CD4-positive, alpha-beta memory T cell (primary cell): ENCODE data around the gene TRPT1. TPM values are rescaled to one million over a fixed set of nuclear protein-coding genes. Genes with fewer than 3 reads are reported as not detected.
A peak's percentile ranks its signal among the peaks of the same experiment; 100 is the strongest.

ENCODE experiments used
- CTCF ChIA-PET: fragments of 350-600 bp; sonication (Branson Sonifier 250); formaldehyde crosslinking; loops from one replicate; lab custom pipeline; 2021; ENCODE audit warnings: inconsistent platforms; ENCODE audit not compliant: partially characterized antibody; lab: Charles Lee
- POLR2A ChIA-PET: fragments of 350-600 bp; sonication (Branson Sonifier 250); formaldehyde crosslinking; loops from one replicate; lab custom pipeline; 2021; ENCODE audit not compliant: partially characterized antibody; lab: Charles Lee
- DNase-seq, 5 donors: peaks; one replicate each; pipeline versions ENCODE4 v3.0.0 to v3.0.0-alpha.2; 2020 to 2022; ENCODE audit warnings: mixed read lengths in 1 of 5
- H3K27ac ChIP-seq: one replicate; pipeline ENCODE4 v1.7.0; 2013; ENCODE audit warnings: low read depth, low read length
- H3K27me3 ChIP-seq: 2 replicates; pipeline ENCODE4 v1.7.0; 2013; ENCODE audit warnings: mild to moderate bottlenecking, low read length, moderate library complexity; ENCODE audit not compliant: insufficient read depth
- H3K36me3 ChIP-seq: 2 replicates; pipeline ENCODE4 v1.7.0; 2013; ENCODE audit warnings: mild to moderate bottlenecking, low read length, moderate library complexity; ENCODE audit not compliant: insufficient read depth
- H3K4me1 ChIP-seq: 2 replicates; pipeline ENCODE4 v1.7.0; 2013; ENCODE audit warnings: mild to moderate bottlenecking, low read length, moderate library complexity; ENCODE audit not compliant: insufficient read depth
- H3K4me3 ChIP-seq, 2 donors: one replicate each; pipeline ENCODE4 v1.7.0; 2013; ENCODE audit warnings: low read length in 2 of 2, mild to moderate bottlenecking in 1 of 2
- H3K9me3 ChIP-seq, 2 donors: one replicate each; pipeline ENCODE4 v1.7.0; 2013; ENCODE audit warnings: low read length in 2 of 2, control low read depth in 1 of 2; ENCODE audit not compliant: control insufficient read depth in 1 of 2
- H3K27ac Mint-ChIP-seq, 7 donors: one replicate each; pipeline ENCODE4 v1.8.0; 2020 to 2021; ENCODE audit warnings: mixed read lengths in 7 of 7, mild to moderate bottlenecking in 6 of 7, inconsistent platforms in 3 of 7, moderate library complexity in 3 of 7
- H3K27me3 Mint-ChIP-seq, 2 donors: one replicate each; pipeline ENCODE4 v1.8.0; 2020 to 2021; ENCODE audit warnings: mixed read lengths in 2 of 2
- H3K36me3 Mint-ChIP-seq, 2 donors: one replicate each; pipeline ENCODE4 v1.8.0; 2020 to 2021; ENCODE audit warnings: mixed read lengths in 2 of 2, inconsistent platforms in 1 of 2, mild to moderate bottlenecking in 1 of 2
- H3K4me1 Mint-ChIP-seq, 4 donors: one replicate each; pipeline ENCODE4 v1.8.0; 2020 to 2021; ENCODE audit warnings: mixed read lengths in 4 of 4, mild to moderate bottlenecking in 1 of 4
- H3K4me3 Mint-ChIP-seq, 8 donors: one replicate each; pipeline ENCODE4 v1.8.0; 2020 to 2021; ENCODE audit warnings: mixed read lengths in 8 of 8, mild to moderate bottlenecking in 7 of 8, moderate library complexity in 6 of 8, inconsistent platforms in 3 of 8
- H3K9me3 Mint-ChIP-seq, 8 donors: one replicate each; pipeline ENCODE4 v1.8.0; 2020 to 2021; ENCODE audit warnings: mixed read lengths in 8 of 8, mild to moderate bottlenecking in 5 of 8, inconsistent platforms in 3 of 8, moderate library complexity in 1 of 8
- intact Hi-C: fragments of 100-400 bp; cut with micrococcal nuclease; formaldehyde crosslinking; loops from one replicate; pipeline ENCODE4 v1.15.1; 2023
- polyA plus RNA-seq, 2 donors: library from polyadenylated mRNA; unstranded; fragments of 300-500 nt; fragmentation: Illumina TruSeq; gene quantifications; one replicate each; pipeline ENCODE4 v1.2.3, GENCODE V29; 2021
- total RNA-seq, 2 experiments: library from RNA; stranded (reverse); gene quantifications; one replicate each; pipeline ENCODE4 v1.2.3, GENCODE V29; 2021

TRPT1 gene
- total and polyA plus RNA-seq, 4 experiments from 2014 or later, result 31.1 to 42.1 (median 36.4) TPM

- Histone ChIP-seq H3K9me3 (no peaks in the 10 kb centered on the region), H3K27ac (no peak overlapping the region), H3K27me3 (no peaks in the 10 kb centered on the region), H3K36me3 (peaks cover 5% of the 10 kb centered on the region), H3K4me3 (no peak overlapping the region), H3K4me1 (peaks cover 6% of the 10 kb centered on the region)
- no peaks in the 10 kb centered on the region for H3K27me3 Mint-ChIP-seq
- peak overlapping the region in 1 of 8 donors; percentile 45 for H3K4me3 Mint-ChIP-seq
- intact Hi-C loops, result no loop called here
- no peak for DNase-seq
- H3K9me3 Mint-ChIP-seq, result no peaks in the 10 kb centered on the region
- H3K27ac Mint-ChIP-seq, result peak overlapping the region in 1 of 7 donors; percentile 60
- CTCF ChIA-PET, result interaction anchor here (0.6 to 3.6 kb wide), 6 partner anchors 9 to 627 kb away, joined by 3 to 16 read pairs (median 4); partner anchors contain the start of gene PLCB3
- peaks cover 6 to 10% of the 10 kb centered on the region in 2 donors for H3K36me3 Mint-ChIP-seq
- POLR2A ChIA-PET, result interaction anchor here (1.9 kb wide), 1 partner anchor 58 kb away, joined by 8 read pairs; the partner anchor contains the start of gene FERMT3
- peaks cover 2 to 14% (median 8%) of the 10 kb centered on the region in 4 donors for H3K4me1 Mint-ChIP-seq
These were observed 37.3 kb upstream of the TRPT1 start for GRCh38 chr11:64263021-64263946.

DNA sequence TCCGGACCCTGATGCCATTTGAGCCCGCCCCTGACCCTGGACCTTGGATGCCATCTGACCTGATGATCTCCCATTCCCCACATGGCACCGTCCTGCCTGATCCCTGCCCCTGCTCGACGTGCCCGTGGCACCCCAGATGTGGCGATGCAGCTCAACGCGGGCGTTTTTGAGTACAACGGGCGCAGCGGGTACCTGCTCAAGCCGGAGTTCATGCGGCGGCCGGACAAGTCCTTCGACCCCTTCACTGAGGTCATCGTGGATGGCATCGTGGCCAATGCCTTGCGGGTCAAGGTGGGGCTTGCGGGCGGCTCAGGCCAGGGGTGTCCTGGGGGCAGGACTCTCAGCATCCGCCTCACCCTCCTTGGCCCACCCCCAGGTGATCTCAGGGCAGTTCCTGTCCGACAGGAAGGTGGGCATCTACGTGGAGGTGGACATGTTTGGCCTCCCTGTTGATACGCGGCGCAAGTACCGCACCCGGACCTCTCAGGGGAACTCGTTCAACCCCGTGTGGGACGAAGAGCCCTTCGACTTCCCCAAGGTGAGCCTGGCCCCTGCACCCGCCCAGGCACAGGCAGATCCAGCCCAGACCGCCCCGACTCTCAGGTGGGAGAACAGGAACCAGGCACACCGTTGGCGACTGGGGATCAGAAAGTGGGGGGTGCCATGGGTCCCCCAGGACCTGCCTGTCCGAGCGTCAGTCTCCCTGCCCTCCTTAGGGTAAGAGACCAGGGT, 36.5 kb upstream of the TRPT1 start:
- Mint-ChIP-seq H3K27ac (no peak overlapping the region), H3K4me3 (no peak overlapping the region), H3K36me3 (peaks cover 10% of the 10 kb centered on the region in 2 donors), H3K27me3 (no peaks in the 10 kb centered on the region), H3K4me1 (peaks cover 1 to 8% (median 5%) of the 10 kb centered on the region in 4 donors), H3K9me3 (no peaks in the 10 kb centered on the region)
- CTCF ChIA-PET, result interaction anchor here (0.8 to 3.6 kb wide), 5 partner anchors 8 to 42 kb away, joined by 3 to 16 read pairs (median 4); partner anchors contain the start of gene PLCB3
- Histone ChIP-seq H3K4me1 (no peaks in the 10 kb centered on the region), H3K36me3 (peaks cover 5% of the 10 kb centered on the region), H3K4me3 (no peak overlapping the region), H3K27ac (no peak overlapping the region), H3K27me3 (no peaks in the 10 kb centered on the region), H3K9me3 (no peaks in the 10 kb centered on the region)
- intact Hi-C loops, result no loop called here
- no peak for DNase-seq
- POLR2A ChIA-PET, result no interaction called here

GRCh38 chr11:64261556-64262080, 35.6 kb upstream of the TRPT1 start:
- intact Hi-C loops, result no loop called here
- CTCF ChIA-PET, result interaction anchor here (1.6 to 1.9 kb wide), 2 partner anchors 10 to 43 kb away, joined by 4 to 5 read pairs; partner anchors contain the start of gene PLCB3
- POLR2A ChIA-PET, result interaction anchor here (1.6 kb wide), 1 partner anchor 8 kb away, joined by 7 read pairs; no protein-coding TSS in a partner anchor
- Mint-ChIP-seq H3K27ac (no peak overlapping the region), H3K27me3 (no peaks in the 10 kb centered on the region), H3K4me1 (peaks cover 1 to 8% (median 5%) of the 10 kb centered on the region in 4 donors), H3K4me3 (no peak overlapping the region), H3K36me3 (peaks cover 10 to 12% of the 10 kb centered on the region in 2 donors), H3K9me3 (no peaks in the 10 kb centered on the region)
- Histone ChIP-seq H3K36me3 (peaks cover 5% of the 10 kb centered on the region), H3K27ac (no peak overlapping the region), H3K4me3 (no peak overlapping the region), H3K9me3 (no peaks in the 10 kb centered on the region), H3K4me1 (no peaks in the 10 kb centered on the region), H3K27me3 (no peaks in the 10 kb centered on the region)
- DNase-seq, result no peak

DNA sequence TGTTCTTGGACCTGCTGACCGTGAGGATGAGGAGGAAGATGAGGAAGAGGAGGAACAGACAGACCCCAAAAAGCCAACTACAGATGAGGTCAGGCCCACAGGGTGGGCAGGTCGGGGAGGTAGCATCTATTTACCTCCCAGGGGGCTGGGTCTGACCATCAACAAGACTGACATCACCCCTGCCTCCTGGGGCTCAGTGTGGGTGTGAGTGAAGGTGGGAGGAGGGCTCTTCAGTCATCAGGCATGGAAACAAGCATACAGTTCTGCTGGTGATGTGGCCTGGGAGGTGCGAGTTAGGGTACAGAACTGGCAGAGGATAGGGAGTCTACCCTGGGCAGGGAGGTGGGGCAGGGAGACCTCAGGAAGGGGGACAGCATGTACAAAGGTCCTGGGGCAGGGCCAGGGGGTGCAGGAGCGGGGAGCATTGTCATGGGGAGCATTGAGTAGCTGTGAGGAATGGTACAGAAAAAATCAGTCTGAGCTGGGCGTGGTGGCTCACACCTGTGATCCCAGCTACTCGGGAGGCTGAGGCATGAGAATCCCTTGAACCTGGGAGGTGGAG, 34.2 kb upstream of the TRPT1 start:
- DNase-seq, result no peak
- Histone ChIP-seq H3K27me3 (no peaks in the 10 kb centered on the region), H3K4me1 (no peaks in the 10 kb centered on the region), H3K27ac (no peak overlapping the region), H3K9me3 (no peaks in the 10 kb centered on the region), H3K4me3 (no peak overlapping the region), H3K36me3 (peaks cover 8% of the 10 kb centered on the region)
- POLR2A ChIA-PET, result interaction anchor here (1.0 to 1.6 kb wide), 2 partner anchors 10 to 53 kb away, joined by 3 to 7 read pairs; partner anchors contain the start of gene FERMT3
- peaks cover 1 to 8% (median 5%) of the 10 kb centered on the region in 4 donors for H3K4me1 Mint-ChIP-seq
- no peak overlapping the region for H3K4me3 Mint-ChIP-seq
- H3K27ac Mint-ChIP-seq, result peak overlapping the region in 2 of 7 donors; percentile 12 to 37
- CTCF ChIA-PET, result interaction anchor here (0.8 to 1.9 kb wide), 2 partner anchors 9 to 11 kb away, joined by 3 to 5 read pairs; partner anchors contain the start of gene PLCB3
- intact Hi-C loops, result no loop called here
- H3K36me3 Mint-ChIP-seq, result peaks cover 10 to 13% of the 10 kb centered on the region in 2 donors
- no peaks in the 10 kb centered on the region for H3K9me3 Mint-ChIP-seq
- no peaks in the 10 kb centered on the region for H3K27me3 Mint-ChIP-seq

- Mint-ChIP-seq H3K27me3 (no peaks in the 10 kb centered on the region), H3K27ac (peak overlapping the region in 2 of 7 donors; percentile 60 to 79), H3K9me3 (no peaks in the 10 kb centered on the region), H3K4me1 (peaks cover 1 to 8% (median 5%) of the 10 kb centered on the region in 4 donors), H3K4me3 (peak overlapping the region in 1 of 8 donors; percentile 49), H3K36me3 (peaks cover 10 to 13% of the 10 kb centered on the region in 2 donors)
- no peak for DNase-seq
- intact Hi-C loops, result no loop called here
- Histone ChIP-seq H3K27me3 (no peaks in the 10 kb centered on the region), H3K9me3 (no peaks in the 10 kb centered on the region), H3K4me1 (no peaks in the 10 kb centered on the region), H3K27ac (no peak overlapping the region), H3K36me3 (peaks cover 8% of the 10 kb centered on the region), H3K4me3 (no peak overlapping the region)
- CTCF ChIA-PET, result interaction anchor here (0.8 kb wide), 1 partner anchor 10 kb away, joined by 3 read pairs; no protein-coding TSS in a partner anchor
- POLR2A ChIA-PET, result no interaction called here
These were observed 33.6 kb upstream of the TRPT1 start for GRCh38 chr11:64259533-64260067.

GRCh38 chr11:64258946-64259532, 33.1 kb upstream of the TRPT1 start:
- peaks cover 10 to 13% of the 10 kb centered on the region in 2 donors for H3K36me3 Mint-ChIP-seq
- H3K36me3 ChIP-seq, result peaks cover 8% of the 10 kb centered on the region
- H3K4me1 Mint-ChIP-seq, result peaks cover 1 to 8% (median 5%) of the 10 kb centered on the region in 4 donors
- H3K4me3 Mint-ChIP-seq, result peak overlapping the region in 1 of 8 donors; percentile 49
- no peak overlapping the region for H3K4me3 ChIP-seq
- no peaks in the 10 kb centered on the region for H3K4me1 ChIP-seq
- ChIA-PET CTCF (interaction anchor here (0.8 kb wide), 1 partner anchor 9 kb away, joined by 4 read pairs; no protein-coding TSS in a partner anchor), POLR2A (interaction anchor here (0.6 to 1.6 kb wide), 4 partner anchors 10 to 58 kb away, joined by 3 to 6 read pairs (median 4); partner anchors contain the start of genes FERMT3 and TRMT112)
- H3K27me3 Mint-ChIP-seq, result no peaks in the 10 kb centered on the region
- H3K9me3 Mint-ChIP-seq, result no peaks in the 10 kb centered on the region
- H3K9me3 ChIP-seq, result no peaks in the 10 kb centered on the region
- peak overlapping the region in 1 of 7 donors; percentile 60 for H3K27ac Mint-ChIP-seq
- intact Hi-C loops, result no loop called here
- no peaks in the 10 kb centered on the region for H3K27me3 ChIP-seq
- DNase-seq, result no peak
- H3K27ac ChIP-seq, result no peak overlapping the region
